CD4-positive, alpha-beta T cell treated with Interleukin-10 for 1 hour (primary cell): ENCODE results near the gene ADAMTS5.

ENCODE experiments used
- DNase-seq: peaks from one replicate; pipeline ENCODE4 v3.0.0-alpha.2; 2020

ADAMTS5 gene

DNA sequence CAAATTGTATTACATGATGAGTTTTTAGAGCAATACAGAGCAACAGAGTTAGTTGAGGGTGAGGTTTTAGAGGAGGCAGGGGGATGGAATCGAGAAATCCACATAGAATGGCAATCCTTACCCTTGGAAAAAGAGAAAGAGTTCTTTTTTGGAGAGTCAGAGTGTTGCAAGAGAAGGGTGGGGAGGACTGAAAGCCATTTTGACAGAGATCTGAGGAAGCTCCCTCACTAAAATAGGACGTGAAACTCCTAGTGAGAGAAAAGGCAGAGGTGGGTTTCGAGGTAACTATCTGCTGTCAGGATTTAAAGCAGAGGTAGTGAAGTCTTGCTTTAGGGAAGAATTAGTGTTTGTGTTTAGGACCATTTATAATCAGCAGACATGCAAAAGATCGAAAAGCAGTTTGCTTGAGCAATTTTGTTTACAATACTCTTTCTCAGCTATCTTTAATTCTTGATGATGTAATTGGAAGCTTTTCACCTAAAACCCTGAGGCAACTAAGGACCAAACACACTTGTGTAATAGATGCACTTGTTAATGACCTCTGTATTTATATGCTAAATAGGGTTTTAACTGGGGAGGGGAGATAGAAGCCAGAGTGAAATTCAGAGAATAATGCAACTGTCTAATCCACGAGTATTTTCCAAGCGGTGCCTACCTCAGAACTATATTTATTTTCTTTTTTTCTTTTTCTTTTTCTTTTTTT, 20.0 kb downstream of the ADAMTS5 start:
- DNase-seq = no peak

DNA sequence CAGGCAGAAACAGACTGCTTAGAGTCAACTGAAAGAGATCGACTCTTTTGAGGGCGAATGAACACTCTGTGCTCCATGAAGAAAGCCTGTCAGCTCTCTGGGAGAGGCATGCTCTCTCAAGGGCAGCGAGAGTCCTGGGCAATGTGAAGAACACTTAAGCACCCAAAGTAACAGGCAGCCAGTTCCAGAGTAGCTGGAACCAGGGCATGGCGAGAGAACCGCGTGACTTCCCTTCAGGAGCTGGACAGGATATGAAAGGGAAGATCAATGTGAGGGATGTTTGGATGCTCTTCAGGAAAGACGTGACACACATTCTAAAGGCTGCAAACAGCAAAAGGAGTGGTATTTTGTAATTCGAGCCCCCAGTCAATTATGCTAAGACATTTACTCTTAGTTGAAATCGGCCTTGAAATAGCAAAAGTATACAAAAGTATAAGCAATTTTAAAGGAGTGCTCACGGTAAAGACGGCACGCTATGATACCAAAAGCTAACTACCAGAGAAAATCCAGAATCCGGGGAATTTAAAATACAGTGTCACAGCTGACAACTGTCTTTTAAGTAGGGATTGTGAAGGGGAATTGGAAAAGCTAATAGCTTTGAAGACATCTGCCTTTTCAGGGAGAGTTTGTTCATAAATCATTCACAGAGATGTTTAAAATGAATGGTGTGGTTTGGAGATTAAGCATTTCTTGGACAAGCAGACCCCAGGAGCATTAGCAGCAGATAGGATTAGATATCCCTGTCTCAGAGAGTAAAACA, 20.8 kb downstream of the ADAMTS5 start:
- no peak for DNase-seq

DNA sequence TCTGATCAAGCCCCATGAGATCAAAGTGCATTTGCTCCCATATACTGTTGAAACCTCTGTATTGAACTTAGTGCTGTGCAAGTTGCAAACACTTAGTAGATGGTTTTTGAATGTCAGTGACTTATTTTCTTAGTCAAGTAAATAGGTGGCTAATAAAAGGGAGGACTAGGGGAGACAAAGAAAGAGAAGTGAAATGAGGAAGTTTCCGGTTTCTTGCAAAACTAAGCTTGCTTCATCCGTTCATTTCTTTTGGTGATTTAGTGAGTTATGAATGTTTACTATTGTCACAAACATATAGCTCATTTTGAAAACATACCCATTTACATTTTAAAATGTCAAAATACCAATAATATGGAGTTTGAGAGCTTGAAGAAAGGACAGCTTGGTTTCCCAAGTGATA, 23.0 kb downstream of the ADAMTS5 start:
- no peak for DNase-seq

DNA sequence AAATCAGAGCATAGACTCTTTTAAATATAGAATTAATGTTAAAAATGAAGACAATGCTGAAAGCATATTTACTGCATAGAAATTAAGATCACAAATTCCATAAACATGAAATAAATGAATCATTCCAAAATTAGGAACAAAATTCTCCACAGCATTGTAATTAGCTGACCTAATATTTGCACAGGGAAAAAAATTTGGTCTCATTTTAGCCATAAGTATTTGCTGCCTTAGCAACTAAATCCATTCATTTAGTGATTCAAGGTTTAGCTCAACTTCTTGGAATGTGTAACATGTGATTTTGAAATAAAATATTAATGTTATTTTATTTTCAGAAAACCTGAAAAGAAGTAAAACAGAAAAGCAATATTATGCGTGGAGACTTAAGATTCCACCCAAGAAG, 25.5 kb downstream of the ADAMTS5 start:
- DNase-seq = no peak

DNA sequence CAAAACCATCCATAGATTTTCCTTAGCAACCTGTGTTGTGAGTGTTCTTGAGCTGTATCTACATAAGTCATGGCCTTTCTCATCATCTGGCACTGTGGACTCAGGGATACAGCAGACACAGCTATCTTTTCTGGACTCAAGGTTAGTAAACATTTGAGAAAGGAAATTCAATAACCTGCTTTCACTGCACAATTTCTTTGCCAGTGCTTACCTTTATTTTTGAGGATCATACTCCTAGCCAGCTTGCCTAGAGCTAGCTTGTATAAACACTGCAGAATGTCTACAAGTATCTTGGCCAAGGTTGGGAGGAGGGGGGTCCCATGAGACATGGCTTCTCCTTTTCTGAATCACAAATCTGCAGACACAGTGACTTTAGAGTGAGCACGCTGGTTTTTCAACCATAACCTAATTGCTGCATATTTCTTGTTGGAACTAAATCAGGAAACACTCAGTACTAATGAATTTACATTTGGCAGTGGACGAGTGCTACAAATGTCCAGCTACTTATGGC, 27.2 kb downstream of the ADAMTS5 start:
- DNase-seq = no peak

DNA sequence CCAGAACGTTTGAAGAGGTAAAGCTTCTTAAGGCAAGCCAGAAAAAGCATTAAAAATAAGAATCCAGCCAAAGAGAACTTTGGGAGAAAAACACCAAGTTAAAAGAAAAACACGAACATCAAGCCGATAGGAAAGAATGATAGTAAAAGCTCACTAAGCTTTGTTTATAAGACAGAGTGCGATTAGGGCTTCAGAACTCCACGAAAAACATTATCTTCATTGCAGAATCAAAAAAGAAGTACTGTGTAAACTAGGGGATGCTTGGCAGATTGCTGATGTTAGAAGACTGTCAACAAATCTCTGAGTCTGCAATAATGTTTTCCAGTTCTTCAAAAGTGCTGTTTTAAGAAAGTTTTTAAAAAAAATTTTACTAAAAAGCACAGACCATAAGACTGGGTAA, 30.2 kb downstream of the ADAMTS5 start:
- DNase-seq = no peak

DNA sequence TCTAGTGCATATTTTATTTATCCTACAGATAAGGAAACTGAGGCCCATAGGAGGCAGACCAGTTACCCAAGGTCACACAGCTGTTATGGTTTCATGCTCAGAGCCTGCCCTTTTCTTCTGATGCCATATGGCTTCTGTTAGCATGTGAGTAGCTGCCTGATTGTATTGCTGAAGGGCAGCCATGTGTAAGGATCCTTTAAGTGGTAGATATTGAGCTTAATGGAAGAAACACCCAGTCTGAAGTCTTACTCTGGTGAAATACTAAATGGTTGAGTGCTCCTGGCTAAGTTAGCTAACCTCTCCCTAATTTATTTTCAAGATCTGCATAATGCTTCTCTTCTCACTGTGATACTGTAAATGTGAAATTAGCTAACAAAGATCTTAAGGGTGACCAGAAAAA, 30.9 kb downstream of the ADAMTS5 start:
- no peak for DNase-seq

DNA sequence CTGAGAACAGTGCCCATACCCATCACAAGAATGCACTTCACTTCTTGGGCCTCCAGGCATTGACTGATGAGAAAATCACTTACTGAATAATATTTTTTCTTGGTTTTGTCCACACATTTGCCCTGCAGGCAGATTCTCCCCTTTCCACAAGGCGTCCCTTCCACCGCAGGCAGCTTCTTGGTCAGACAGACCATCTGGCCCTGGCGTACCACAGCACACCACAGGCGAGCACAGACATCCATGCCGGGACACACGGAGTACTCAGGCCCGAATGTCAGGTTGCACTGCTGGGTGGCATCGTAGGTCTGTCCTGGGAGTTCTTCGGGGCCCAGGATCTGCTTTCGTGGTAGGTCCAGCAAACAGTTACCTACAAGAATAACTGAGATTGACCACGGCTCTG, 32.5 kb downstream of the ADAMTS5 start:
- DNase-seq = no peak

DNA sequence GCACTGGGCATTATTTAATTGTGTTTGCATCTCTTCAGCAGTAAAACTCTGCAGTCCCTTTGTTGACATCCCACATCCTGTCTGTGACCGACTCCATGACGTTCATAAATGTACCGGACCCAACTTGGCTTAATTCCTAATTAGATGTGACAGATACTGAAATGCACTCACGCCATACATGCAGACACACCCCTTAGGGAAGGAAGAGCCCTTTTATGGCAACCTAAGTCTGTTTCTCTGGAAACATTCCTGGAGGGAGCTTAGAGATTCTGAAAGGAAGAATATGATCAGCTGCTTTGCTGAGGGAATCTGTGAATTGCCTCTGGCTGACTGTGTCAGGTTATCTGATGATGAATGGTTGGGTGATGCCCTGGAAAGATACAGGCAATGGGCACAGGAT, 33.4 kb downstream of the ADAMTS5 start:
- no peak for DNase-seq

DNA sequence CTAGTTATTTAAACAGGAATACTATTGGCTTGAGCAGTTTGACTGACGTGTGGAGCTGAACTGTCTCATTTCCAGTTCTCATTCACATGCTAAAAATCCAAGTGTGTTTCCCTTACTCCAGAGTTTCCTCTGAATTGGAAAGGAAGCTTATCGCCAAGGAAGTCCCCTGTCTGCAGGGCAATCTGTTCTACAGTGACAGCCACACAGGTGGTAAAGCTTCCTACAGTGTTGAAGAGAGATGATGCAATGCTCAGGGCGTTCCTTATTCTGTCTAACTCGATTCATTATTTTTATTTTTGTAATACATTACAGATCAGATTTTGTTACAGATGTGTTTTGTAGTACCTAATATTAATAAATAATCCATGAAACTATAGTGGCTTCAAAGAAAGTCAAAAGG, 41.3 kb downstream of the ADAMTS5 start:
- no peak for DNase-seq

DNA sequence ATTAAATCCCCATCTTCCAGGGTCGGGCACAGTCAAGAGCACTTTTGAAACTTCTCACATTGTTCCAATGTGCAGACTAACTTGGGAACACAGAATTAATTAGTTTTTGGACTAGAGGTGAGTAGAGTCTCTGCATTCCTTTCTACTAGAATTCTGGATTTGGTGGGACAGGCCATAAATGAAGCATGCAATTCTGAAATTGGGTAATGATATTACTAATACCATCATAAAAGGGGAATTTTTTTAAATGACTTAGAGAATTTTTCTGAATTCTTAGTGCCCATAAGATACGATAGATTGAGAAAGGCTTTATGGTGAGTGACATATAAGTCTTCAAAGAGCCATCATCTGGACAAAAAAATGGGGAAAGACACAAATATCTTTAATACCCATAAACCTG, 41.8 kb downstream of the ADAMTS5 start:
- no peak for DNase-seq

DNA sequence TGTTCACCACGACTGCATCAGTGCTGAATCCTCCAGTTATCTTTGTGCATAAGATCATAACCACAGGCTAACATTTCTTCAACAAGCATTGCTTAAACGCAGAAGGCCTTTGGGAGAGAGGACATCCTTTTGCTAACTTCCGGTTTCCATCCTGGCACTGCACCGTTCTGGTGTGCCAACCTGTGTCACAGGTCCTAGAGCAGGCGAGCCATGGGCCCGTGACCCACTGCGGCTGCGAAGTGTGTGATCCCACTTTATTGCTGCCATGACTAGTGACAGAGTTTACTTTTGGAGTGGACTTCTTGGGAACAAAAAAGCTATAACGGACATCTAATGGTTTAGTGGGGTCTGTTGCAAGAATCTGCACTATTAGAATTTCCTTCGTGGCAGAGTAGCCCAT, 42.9 kb downstream of the ADAMTS5 start:
- no peak for DNase-seq

DNA sequence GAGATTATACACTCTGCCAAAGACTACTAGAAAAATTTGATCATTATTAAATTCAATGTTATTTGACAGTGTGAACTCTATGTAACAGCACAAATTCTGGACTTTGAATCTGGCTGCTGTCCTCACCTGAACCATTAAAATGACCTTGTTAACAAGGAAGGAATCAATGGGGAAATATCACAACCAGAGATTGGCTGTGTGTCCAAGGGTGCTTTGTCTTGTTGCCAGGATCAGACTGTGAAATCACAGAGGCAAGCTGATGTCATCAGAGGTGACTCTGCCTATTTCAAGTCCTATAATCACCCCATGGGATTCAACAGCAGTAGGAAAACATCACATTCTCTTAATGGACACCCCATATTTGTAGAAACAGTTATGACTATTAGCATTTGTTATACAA, 46.8 kb downstream of the ADAMTS5 start:
- no peak for DNase-seq

DNA sequence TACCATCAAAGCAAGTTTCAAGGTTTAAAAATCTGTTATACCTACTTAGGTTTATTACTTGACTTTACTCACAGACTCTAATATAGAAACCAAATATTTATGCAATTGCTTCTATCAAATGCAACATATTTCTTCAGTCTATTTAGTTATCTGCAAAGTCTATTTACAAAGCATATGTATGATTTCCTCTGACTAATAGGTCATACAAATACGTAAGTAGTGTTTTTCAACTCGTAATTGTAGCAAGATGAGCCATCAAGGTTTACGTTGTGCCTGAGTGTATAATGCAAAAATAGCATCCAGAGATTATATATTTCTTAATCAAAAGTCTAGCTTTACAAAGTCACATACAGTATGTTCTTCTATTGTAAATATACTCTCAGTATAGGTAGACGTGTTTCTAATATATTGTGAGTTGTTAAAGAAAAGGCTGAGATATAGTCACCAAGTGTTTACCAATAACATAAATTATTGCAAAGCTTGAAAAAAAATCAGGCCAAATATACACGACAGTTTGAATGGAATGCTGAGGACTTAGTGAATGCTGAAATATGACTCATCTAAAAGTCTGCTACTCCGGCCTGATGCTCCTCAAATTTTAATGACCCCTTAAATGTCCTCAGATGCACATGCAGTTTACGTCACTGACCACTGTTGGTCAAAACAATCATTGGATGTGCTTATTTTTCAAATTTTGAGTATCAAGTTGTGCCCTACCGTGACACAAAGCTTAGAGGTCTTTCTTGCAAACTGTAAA, 48.4 kb downstream of the ADAMTS5 start:
- DNase-seq = no peak

DNA sequence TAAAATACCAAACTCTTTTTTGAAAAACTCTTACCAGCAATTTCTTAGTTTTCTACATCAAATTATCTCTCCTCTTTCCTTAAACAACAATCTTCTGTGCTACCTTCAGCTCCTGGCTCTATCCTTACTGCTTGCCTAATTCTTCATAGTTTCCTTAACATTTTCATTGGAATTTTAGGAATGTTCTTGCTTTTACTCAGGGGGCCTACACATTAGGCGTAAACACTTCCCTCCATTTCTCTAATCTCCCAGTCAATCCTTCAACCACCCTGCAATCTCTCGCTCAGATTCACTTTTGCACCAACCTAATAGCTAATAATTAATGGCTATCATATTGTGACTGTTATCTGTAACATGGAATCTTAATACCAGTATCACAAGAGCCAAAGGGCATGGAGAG, 50.1 kb downstream of the ADAMTS5 start:
- DNase-seq = no peak

DNA sequence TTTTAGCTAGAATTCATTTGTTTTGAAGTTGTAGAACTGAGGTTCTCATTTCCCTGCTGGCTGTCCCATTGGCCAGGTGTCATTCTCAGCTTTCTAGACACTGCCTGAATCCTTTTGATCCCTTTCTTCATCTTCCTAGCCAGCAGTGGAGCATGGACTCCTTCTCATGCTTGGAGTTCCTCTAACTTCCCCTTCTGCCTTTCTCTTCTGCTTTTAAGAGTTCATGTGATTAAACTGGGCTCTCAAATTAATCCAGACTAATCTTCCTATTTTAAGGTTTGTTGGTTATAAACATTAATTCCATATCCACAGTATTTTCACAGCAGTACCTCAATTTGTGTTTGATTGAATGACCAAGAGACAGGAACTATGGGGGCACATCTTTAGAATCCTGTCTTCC, 52.3 kb downstream of the ADAMTS5 start:
- DNase-seq = no peak

DNA sequence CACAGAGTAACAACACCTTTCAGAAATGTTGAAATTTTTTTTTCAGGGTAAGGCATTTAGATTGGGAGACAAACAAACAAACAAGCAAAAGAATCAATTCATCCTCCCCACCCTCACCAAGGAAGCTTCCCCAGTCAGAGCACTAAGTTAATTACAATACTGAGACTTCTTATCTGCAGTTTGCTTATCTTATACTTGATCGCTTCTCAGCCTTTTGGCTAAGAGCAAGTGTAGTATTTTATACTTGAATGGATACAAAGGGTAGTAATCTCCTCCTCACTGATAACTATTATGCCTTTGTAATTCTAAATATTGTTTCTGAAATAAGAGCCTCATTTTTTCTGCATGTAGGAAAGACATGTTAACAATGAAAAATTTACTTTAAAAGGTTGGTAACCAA, 54.4 kb downstream of the ADAMTS5 start:
- no peak for DNase-seq

DNA sequence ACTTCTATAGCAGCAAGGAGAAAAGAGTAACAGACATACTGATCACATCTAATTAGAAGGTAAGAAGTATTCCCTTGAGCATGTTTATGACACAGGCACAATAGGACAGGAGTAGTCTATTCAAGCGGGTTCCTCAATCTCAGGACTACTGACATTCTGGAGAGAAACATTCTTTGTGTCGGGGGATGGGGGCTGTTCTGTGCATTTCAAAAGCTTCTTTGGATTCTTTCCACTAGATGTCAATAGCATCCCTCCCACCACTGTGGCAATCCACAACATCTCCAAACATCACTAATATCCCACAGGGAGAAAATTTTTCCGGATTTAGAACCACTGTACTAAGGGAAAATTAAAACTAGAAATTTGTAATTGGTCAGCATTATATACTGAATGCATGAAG, 56.9 kb downstream of the ADAMTS5 start:
- no peak for DNase-seq

DNA sequence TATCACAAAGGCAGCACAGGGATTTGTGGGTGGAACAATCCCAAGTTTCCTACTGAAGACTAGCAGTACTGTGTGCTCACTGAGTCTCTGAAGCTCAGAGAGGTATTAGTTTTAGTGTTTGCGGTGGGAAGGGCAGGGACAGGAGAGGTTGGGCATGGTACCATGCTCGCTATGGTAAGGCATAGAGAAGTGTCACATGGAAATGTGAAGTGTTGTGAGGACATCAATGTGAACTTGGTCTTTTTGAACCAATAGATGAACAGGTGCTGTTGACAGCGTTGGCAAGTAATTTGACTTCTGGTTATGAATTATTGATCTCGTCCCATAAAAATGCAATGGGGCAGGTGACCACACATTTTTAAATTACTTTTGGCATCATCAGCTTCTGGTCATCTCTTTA, 65.9 kb downstream of the ADAMTS5 start:
- no peak for DNase-seq

DNA sequence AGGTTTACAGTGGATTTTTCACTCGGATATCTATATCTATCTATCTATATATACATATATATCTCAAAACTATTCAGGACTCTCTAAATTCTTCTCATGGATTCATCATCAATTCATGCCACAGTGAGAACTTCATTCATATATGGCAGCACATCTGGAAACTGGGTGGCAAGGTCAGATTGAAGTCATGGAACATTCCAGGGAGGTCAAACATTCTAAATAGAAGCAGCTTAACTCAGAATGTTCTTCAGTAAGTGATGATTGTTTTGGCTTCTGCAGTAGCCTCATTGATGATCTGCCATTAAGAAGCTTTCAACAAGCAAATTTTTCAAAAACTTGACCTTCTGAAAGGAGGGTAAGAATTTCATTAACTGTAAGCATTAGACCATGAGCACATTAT, 74.7 kb downstream of the ADAMTS5 start:
- no peak for DNase-seq

DNA sequence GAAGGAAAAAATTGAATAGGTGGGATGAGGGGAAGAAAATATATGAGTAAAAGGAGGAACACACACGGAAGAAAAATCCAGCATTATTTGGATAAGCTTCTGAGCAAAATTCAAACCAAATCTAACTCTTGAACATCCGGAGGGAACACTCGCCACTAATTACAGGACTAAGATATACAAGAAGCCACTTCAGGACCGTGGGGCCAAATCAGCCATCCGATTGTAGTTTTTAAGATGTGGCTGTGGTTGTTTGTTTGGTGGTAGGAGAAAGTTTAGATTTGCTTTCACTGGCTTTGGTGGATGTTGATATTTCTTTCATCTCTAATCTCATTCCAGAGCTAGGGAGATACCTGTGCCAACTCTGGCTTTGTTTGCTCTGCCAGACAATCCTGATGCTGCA, 78.0 kb downstream of the ADAMTS5 start:
- no peak for DNase-seq

DNA sequence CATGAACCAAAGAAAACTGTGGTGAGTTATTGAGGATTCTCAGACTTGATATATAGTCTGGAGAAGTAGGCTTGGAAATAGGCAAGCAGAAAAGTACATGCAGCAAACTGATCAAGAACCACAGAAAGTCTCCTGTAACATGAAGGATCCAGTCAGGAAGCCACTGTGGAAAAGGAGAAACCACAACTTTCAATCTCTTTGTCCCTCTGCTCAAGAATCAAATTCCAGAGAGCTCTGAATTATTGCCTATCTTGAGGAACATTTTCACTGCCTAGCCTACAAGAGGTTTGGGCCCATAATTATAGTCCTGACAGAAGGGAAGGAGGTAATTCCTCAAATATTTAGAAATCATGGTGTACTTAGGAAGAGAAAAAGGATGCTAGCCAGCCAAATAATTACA, 78.6 kb downstream of the ADAMTS5 start:
- DNase-seq = no peak

DNA sequence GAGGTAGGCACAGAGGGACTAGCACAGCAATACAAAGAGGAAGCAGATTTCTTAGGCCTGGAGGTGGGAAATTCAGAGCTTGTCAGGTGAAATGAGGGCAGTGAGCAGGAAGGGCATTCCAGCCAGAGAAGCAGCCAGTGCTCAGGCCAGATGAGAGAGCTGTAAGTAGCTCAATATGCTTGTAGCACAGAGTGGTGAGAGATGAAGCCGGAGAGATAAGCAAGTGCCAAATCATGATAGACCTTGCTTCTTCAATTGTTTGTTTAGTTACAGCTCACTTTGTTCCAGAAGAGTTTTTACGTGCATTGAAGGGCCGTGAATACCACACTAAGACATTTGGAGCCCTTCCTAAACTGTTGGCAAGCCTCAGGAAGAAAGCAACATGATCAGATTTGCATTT, 79.6 kb downstream of the ADAMTS5 start:
- DNase-seq = no peak

DNA sequence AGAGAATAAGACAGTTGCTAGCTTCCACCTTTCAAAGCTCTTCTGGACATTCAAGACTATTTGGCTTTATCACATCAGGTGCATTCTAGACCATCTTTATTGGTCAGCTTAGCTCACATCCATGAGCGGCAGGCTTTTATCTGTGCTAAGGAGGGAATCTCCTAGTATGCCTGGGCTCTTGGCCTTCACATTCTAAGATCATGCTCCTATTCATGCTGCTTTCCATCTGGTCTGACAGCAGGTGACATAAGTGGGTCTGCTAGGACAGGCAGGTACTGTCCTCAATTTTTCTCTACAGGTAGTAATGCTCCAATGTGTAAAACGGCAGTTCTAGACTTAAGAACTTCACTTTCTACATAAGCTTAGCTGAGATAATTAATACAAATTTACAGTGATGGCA, 82.5 kb downstream of the ADAMTS5 start:
- DNase-seq = no peak
